HCT116 (cell line): ENCODE data around the gene ELOB. TPM values are rescaled to one million over a fixed set of nuclear protein-coding genes. Genes with fewer than 3 reads are reported as not detected.

Experiments used
- ATAC-seq: fragments of 200-7000 bp; cut with Tn5 transposase; 2 replicates; pipeline ENCODE4 v1.9.1; 2020; ENCODE audit warnings: mild to moderate bottlenecking, moderate library complexity
- BruUV-seq: library from RNA; stranded (reverse); fragments of 400-500 nt; replicated peaks from 2 replicates; lab custom pipeline; 2021; lab: Mats Ljungman, UMichigan
- CTCF ChIA-PET: fragments of 300-600 bp; sonication (Branson Sonifier 250); formaldehyde crosslinking; loops from one replicate; lab custom pipeline; 2021; ENCODE audit warnings: antibody characterized with exemption; lab: Charles Lee
- POLR2A ChIA-PET: fragments of 300-600, 350-600 bp; sonication (Branson Sonifier 250); formaldehyde crosslinking; loops from one replicate; lab custom pipeline; 2021; ENCODE audit warnings: antibody characterized with exemption; lab: Charles Lee
- RAD21 ChIA-PET, 2 experiments: fragments of 300-600 bp; sonication (Branson Sonifier 250); formaldehyde crosslinking; loops; one replicate each; lab custom pipeline; 2023; ENCODE audit warnings: low total read pairs in 2 of 2; ENCODE audit not compliant: uncharacterized antibody in 2 of 2, unreplicated experiment in 2 of 2, low non-redundant PET in 1 of 2; lab: Charles Lee
- DNase-seq: peaks from one replicate; pipeline ENCODE4 v3.0.0-alpha.2; 2010; ENCODE audit warnings: low read depth, low spot score
- H2AFZ ChIP-seq: fragments of 200-600 bp; shearing (Covaris generic), sonication (generic); 2 replicates; pipeline ENCODE4 v1.6.1; 2017; ENCODE audit warnings: low read depth, mixed run types, mixed read lengths, antibody characterized with exemption, low read length; ENCODE audit not compliant: poor library complexity, severe bottlenecking
- H3K27ac ChIP-seq: 2 replicates; pipeline ENCODE4 v1.5.1; 2012; ENCODE audit warnings: low read depth, low read length
- H3K27me3 ChIP-seq: fragments of 200-600 bp; sonication (generic); 2 replicates; pipeline ENCODE4 v1.6.1; 2016; ENCODE audit warnings: mixed run types, low read length, mixed read lengths; ENCODE audit not compliant: insufficient read depth
- H3K36me3 ChIP-seq, 2 experiments: fragments of 200-500 bp in 1 of 2; fragments of 200-600 bp in 1 of 2; sonication (Bioruptor generic) in 1 of 2; sonication (generic) in 1 of 2; 2 replicates each; pipeline versions ENCODE4 v1.5.1 to v1.6.1; 2014 to 2016; ENCODE audit warnings: low read length in 2 of 2, inconsistent platforms in 1 of 2, mixed read lengths in 1 of 2, mixed run types in 1 of 2; ENCODE audit not compliant: insufficient read depth in 2 of 2, control insufficient read depth in 1 of 2
- H3K4me1 ChIP-seq, 2 experiments: fragments of 200-600 bp in 1 of 2; sonication (generic) in 1 of 2; 2 replicates each; pipeline versions ENCODE4 v1.5.1 to v1.6.1; 2012 to 2017; ENCODE audit warnings: low read length in 2 of 2, inconsistent platforms in 1 of 2, mild to moderate bottlenecking in 1 of 2, mixed read lengths in 1 of 2, mixed run types in 1 of 2, moderate library complexity in 1 of 2; ENCODE audit not compliant: insufficient read depth in 2 of 2, control insufficient read depth in 1 of 2
- H3K4me2 ChIP-seq: fragments of 200-600 bp; sonication (generic); 2 replicates; pipeline ENCODE4 v1.6.1; 2017; ENCODE audit warnings: mixed run types, low read length, mixed read lengths
- H3K4me3 ChIP-seq, 2 experiments: fragments of 200-600 bp in 1 of 2; sonication (generic) in 1 of 2; replicated peaks in 1 of 2; 2 replicates each; pipeline ENCODE4 v1.5.1; 2011 to 2016; ENCODE audit warnings: low read length in 2 of 2, control low read depth in 1 of 2, low read depth in 1 of 2, mild to moderate bottlenecking in 1 of 2, mixed read lengths in 1 of 2, mixed run types in 1 of 2
- H3K79me2 ChIP-seq: fragments of 200-600 bp; sonication (generic); 2 replicates; pipeline ENCODE4 v1.6.1; 2017; ENCODE audit warnings: mild to moderate bottlenecking, mixed run types, low read length, moderate library complexity, mixed read lengths; ENCODE audit not compliant: insufficient read depth
- H3K9ac ChIP-seq: fragments of 200-600 bp; sonication (generic); 2 replicates; pipeline ENCODE4 v1.6.1; 2016; ENCODE audit warnings: low read length, mixed read lengths
- H3K9me2 ChIP-seq: fragments of 200-600 bp; sonication (generic), shearing (Covaris generic); 2 replicates; pipeline ENCODE4 v1.6.1; 2017; ENCODE audit warnings: mixed run types, mild to moderate bottlenecking, moderate library complexity; ENCODE audit not compliant: insufficient read depth
- H3K9me3 ChIP-seq, 2 experiments: fragments of 200-500 bp in 1 of 2; fragments of 200-600 bp in 1 of 2; sonication (Bioruptor generic) in 1 of 2; sonication (generic) in 1 of 2; 2 replicates each; pipeline ENCODE4 v1.6.1; 2014 to 2017; ENCODE audit warnings: low read length in 2 of 2, mixed read lengths in 2 of 2, inconsistent platforms in 1 of 2, low read depth in 1 of 2, mild to moderate bottlenecking in 1 of 2, mixed run types in 1 of 2, moderate library complexity in 1 of 2; ENCODE audit not compliant: control insufficient read depth in 1 of 2, insufficient read depth in 1 of 2
- H4K20me1 ChIP-seq: fragments of 200-600 bp; sonication (generic), shearing (Covaris generic); 2 replicates; pipeline ENCODE4 v1.6.1; 2017; ENCODE audit warnings: mixed run types, mild to moderate bottlenecking, moderate library complexity; ENCODE audit not compliant: insufficient read depth
- CBX3 ChIP-seq: IDR thresholded peaks from 2 replicates; pipeline ENCODE4 v1.6.1; 2012; ENCODE audit warnings: low read depth
- CEBPB ChIP-seq: IDR thresholded peaks from 2 replicates; pipeline ENCODE4 v1.6.1; 2012; ENCODE audit warnings: low read depth
- EZH2 ChIP-seq: fragments of 200-600 bp; sonication (generic); IDR thresholded peaks from 2 replicates; pipeline ENCODE4 v1.6.1; 2017; ENCODE audit warnings: antibody characterized with exemption, mixed run types
- MAX ChIP-seq: IDR thresholded peaks from 2 replicates; pipeline ENCODE4 v1.6.1; 2012
- POLR2A ChIP-seq: IDR thresholded peaks from 2 replicates; pipeline ENCODE4 v1.7.0; 2011; ENCODE audit warnings: borderline replicate concordance; ENCODE audit not compliant: insufficient read depth, insufficient read length; ENCODE audit errors: extremely low read depth
- YY1 ChIP-seq: IDR thresholded peaks from 2 replicates; pipeline ENCODE4 v1.6.1; 2011; ENCODE audit warnings: low read length, low read depth, moderate library complexity, mild to moderate bottlenecking; ENCODE audit not compliant: insufficient replicate concordance; ENCODE audit errors: extremely low read depth
- ZFX ChIP-seq: fragments of 450-650 bp; IDR thresholded peaks from 2 replicates; pipeline ENCODE4 v1.6.1; 2017
- intact Hi-C: fragments of 100-400 bp; cut with micrococcal nuclease; formaldehyde crosslinking; loops from 2 replicates; pipeline ENCODE4 v1.10.0; 2022
- total RNA-seq: library from RNA; stranded (reverse); gene quantifications from one replicate; pipeline ENCODE4 v1.2.1, GENCODE V29; 2021; ENCODE audit not compliant: unreplicated experiment

ELOB gene
- total RNA-seq, 1 experiment from 2014 or later: 239 TPM

- no peak for TF ChIP-seq YY1
Observed at GRCh38 chr16:2776500-2777139, 460 bp downstream of the ELOB start (continued).

- no peak for DNase-seq
- TF ChIP-seq EZH2 (no peak), MAX (no peak), ZFX (no peak), POLR2A (no peak), CEBPB (no peak), CBX3 (no peak)
- H3K36me3 ChIP-seq: peaks cover 11 to 30% of the 10 kb centered on the region in 2 experiments
- ChIA-PET POLR2A (no interaction called here), CTCF (no interaction called here), RAD21 (no interaction called here)
- no peaks in the 10 kb centered on the region for H3K9me2 ChIP-seq
- H3K27ac ChIP-seq: peak overlapping the region; percentile 100
- no peak for ATAC-seq
- peaks cover 11 to 36% of the 10 kb centered on the region in 2 experiments for H3K4me1 ChIP-seq
- H3K4me3 ChIP-seq: peak overlapping the region; percentile 89 to 91
- BruUV-seq: TSS peak; percentile 50
- intact Hi-C loops: no loop called here
- H3K9ac ChIP-seq: peak overlapping the region; percentile 91
- no peaks in the 10 kb centered on the region for H3K27me3 ChIP-seq
- H4K20me1 ChIP-seq: no peaks in the 10 kb centered on the region
- no peaks in the 10 kb centered on the region for H3K9me3 ChIP-seq
- H3K79me2 ChIP-seq: peaks cover 64% of the 10 kb centered on the region
- H2AFZ ChIP-seq: no peak overlapping the region
- H3K4me2 ChIP-seq: peak overlapping the region; percentile 78
Observed at GRCh38 chr16:2775765-2776499, 1.1 kb downstream of the ELOB start.
